Spleen (tissue), 11 donors: ENCODE data around the gene PTPN13. TPM values are rescaled to one million over a fixed set of nuclear protein-coding genes. Genes with fewer than 3 reads are reported as not detected.

Source experiments
- DNase-seq: peaks from one replicate; pipeline ENCODE4 v3.0.0-alpha.2; 2020
- H3K27ac ChIP-seq, 8 donors: fragments of 200-600 bp; sonication (generic) in 7 of 8; 1 replicate in 4 of 8; 2 replicates in 4 of 8; pipeline versions ENCODE4 v1.5.0 to v1.8.0; 2016 to 2021; ENCODE audit warnings: inconsistent platforms in 4 of 8, mild to moderate bottlenecking in 4 of 8, moderate library complexity in 1 of 8
- H3K27me3 ChIP-seq, 7 donors: fragments of 200-600 bp; sonication (generic) in 6 of 7; replicated peaks in 1 of 7; 1 replicate in 4 of 7; 2 replicates in 3 of 7; pipeline versions ENCODE4 v1.5.0 to v1.8.0; 2016 to 2021; ENCODE audit warnings: inconsistent platforms in 3 of 7, mild to moderate bottlenecking in 1 of 7
- H3K36me3 ChIP-seq, 6 donors: fragments of 200-600 bp; sonication (generic) in 5 of 6; 1 replicate in 4 of 6; 2 replicates in 2 of 6; pipeline versions ENCODE4 v1.5.0 to v1.8.0; 2016 to 2021; ENCODE audit warnings: inconsistent platforms in 2 of 6
- H3K4me1 ChIP-seq, 6 donors: fragments of 200-600 bp; sonication (generic) in 5 of 6; 1 replicate in 3 of 6; 2 replicates in 3 of 6; pipeline versions ENCODE4 v1.5.0 to v1.8.0; 2016 to 2021; ENCODE audit warnings: inconsistent platforms in 3 of 6
- H3K4me3 ChIP-seq, 8 donors: fragments of 200-600 bp; sonication (generic) in 7 of 8; 1 replicate in 4 of 8; 2 replicates in 4 of 8; pipeline versions ENCODE4 v1.5.0 to v1.8.0; 2016 to 2021; ENCODE audit warnings: inconsistent platforms in 4 of 8, mild to moderate bottlenecking in 4 of 8, moderate library complexity in 2 of 8
- H3K9me3 ChIP-seq, 8 donors: fragments of 200-600 bp; sonication (generic) in 7 of 8; 1 replicate in 4 of 8; 2 replicates in 4 of 8; pipeline versions ENCODE4 v1.5.0 to v1.8.0; 2016 to 2021; ENCODE audit warnings: inconsistent platforms in 4 of 8
- POLR2A ChIP-seq, 3 donors: fragments of 450-650 bp; IDR thresholded peaks; one replicate each; pipeline ENCODE4 v1.5.1; 2017; ENCODE audit warnings: antibody characterized with exemption in 3 of 3, mild to moderate bottlenecking in 1 of 3
- POLR2AphosphoS5 ChIP-seq, 3 donors: sonication (generic); formaldehyde crosslinking; IDR thresholded peaks; one replicate each; pipeline ENCODE4 v1.5.1; 2017; ENCODE audit warnings: antibody characterized with exemption in 3 of 3
- WGBS, 5 donors: extraction: QIAGEN DNeasy Blood & Tissue Kit in 3 of 5; methylation state at CpG; one replicate each; pipeline versions ENCODE4 v1.1.5 to v1.1.7; 2013 to 2018; 5-methylcytosine and 5-hydroxymethylcytosine counted together
- intact Hi-C: fragments of 100-400 bp; cut with DNase I; formaldehyde crosslinking; loops from one replicate; pipeline ENCODE4 v1.15.0; 2023; ENCODE audit warnings: low total_unique reads
- polyA plus RNA-seq, 3 donors: library from polyadenylated mRNA; stranded (reverse); fragments of 200-250 nt; gene quantifications; one replicate each; pipeline ENCODE4 v1.2.1, GENCODE V29; 2013
- total RNA-seq, 7 donors: library from RNA; depleted of rRNA in 3 of 7; stranded (reverse); fragments of >200 nt in 3 of 7; fragmentation: NEBNext Ultra II Directional in 4 of 7; extraction: Animal tissue kit (Norgen Biotek cat#: 25700) in 4 of 7; gene quantifications; one replicate each; pipeline versions ENCODE4 v1.1.0 to v1.2.1, GENCODE V29; 2016 to 2021
- TF ChIP-seq, protein P1 (sequence below), 11 experiments: fragments of 200-600 bp in 7 of 11; fragments of 450-650 bp in 4 of 11; sonication (generic) in 4 of 11; IDR thresholded peaks in 8 of 11; conservative IDR thresholded peaks in 3 of 11; 1 replicate in 7 of 11; 2 replicates in 4 of 11; pipeline versions ENCODE4 v1.4.0 to v1.8.0; 2016 to 2021; ENCODE audit warnings: antibody characterized with exemption in 11 of 11, inconsistent platforms in 4 of 11, mild to moderate bottlenecking in 1 of 11
- donor health status: healthy with polysubstance abuse.
- donor health status: DM: no; HTN: no; CAD: no; lungs with moderate emphysema.
- donor health status: DM: no; HTN: no; CAD: no.
- donor health status: Bipolar disorder and iron deficiency.
- donor health status: healthy.
- donor health status: DM: no; HTN: no; CAD: no.
- donor health status: DM: yes; HTN: yes; CAD: no.

Gene PTPN13
- total and polyA plus RNA-seq, 10 donors, result 0.57 to 20.1 (median 10.5) TPM

DNA sequence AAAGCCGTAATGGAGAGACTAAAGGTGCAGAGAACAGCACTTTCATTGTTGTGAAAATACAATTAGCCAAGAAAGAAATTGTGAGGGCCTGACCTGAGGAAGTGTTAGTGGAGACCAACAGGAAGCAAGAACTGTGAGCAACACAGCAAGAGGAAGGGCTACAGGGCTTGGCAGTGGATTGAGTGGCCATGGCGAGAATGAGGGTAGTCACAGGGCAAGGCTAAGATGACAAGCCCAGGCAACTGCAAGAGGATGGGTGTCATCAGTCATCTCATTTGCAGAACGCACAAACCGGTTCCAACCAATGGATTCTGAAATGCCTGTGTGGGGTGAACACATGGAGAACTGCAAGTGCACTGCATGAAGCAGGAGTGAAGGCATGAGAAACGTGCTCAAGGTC, 251.5 kb downstream of the PTPN13 start:
- Histone ChIP-seq H3K36me3 (no peaks in the 10 kb centered on the region), H3K27me3 (no peaks in the 10 kb centered on the region), H3K4me1 (no peaks in the 10 kb centered on the region), H3K27ac (peak overlapping the region in 7 of 8 donors; percentile 22 to 78 (median 46)), H3K9me3 (no peaks in the 10 kb centered on the region), H3K4me3 (no peak overlapping the region)
- intact Hi-C loops, result no loop called here
- TF ChIP-seq POLR2A (IDR thresholded peaks at IDR 0.05), result no peak
- TF ChIP-seq POLR2AphosphoS5 (IDR thresholded peaks at IDR 0.05), result peak in 2 of 3 donors; percentile 58 to 72
- no peak for DNase-seq
- WGBS, 5 donors, result 55 to 76% (median 73%) methylated on average over 5 of the region's 5 CpGs

DNA sequence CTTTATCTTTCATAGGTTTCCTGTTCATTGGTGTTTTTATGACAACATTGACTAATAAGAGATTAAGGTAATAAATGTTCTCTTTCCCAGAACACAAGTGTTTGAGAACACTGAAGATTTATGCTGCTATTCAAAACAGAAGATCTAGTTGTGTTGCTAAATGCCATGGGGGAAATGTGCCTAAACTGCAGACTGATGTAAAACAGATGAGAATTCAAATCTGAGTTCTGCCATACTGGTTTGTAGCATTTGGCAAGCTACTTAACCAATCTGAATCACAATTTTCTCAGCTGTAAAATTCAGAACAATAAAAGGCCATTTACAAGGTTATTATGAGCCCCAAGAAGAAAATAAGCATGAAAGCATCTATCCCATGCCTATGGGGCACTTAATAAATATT, 252.8 kb downstream of the PTPN13 start:
- no peaks in the 10 kb centered on the region for H3K4me1 ChIP-seq
- TF ChIP-seq POLR2A (IDR thresholded peaks at IDR 0.05), result no peak
- H3K36me3 ChIP-seq, result no peaks in the 10 kb centered on the region
- H3K4me3 ChIP-seq, result no peak overlapping the region
- H3K9me3 ChIP-seq, result no peaks in the 10 kb centered on the region
- H3K27ac ChIP-seq, result peak overlapping the region in 6 of 8 donors; percentile 10 to 78 (median 49)
- no peak for DNase-seq
- no peaks in the 10 kb centered on the region for H3K27me3 ChIP-seq
- intact Hi-C loops, result no loop called here

DNA sequence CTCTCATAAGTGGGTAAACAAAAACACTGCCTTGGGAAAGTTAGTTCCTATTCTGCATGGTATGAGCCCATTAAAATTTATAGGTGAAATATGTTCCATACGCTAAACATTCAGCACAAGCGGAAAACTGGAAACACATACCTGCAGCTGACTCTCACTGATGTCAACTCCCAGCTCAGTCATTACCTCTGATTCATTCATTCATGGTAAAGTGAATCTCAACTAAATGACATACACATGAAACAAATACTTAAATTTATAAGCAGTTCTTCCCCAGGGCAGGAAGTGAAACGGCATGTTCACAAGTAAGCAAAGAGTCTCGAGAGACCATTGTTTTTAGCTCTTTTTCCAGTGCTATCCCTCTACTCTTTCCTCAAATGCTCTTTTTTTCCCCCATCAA, 253.5 kb downstream of the PTPN13 start:
- Histone ChIP-seq H3K9me3 (no peaks in the 10 kb centered on the region), H3K4me1 (no peaks in the 10 kb centered on the region), H3K4me3 (no peak overlapping the region), H3K36me3 (no peaks in the 10 kb centered on the region), H3K27ac (peak overlapping the region in 3 of 8 donors; percentile 50 to 78 (median 56)), H3K27me3 (no peaks in the 10 kb centered on the region)
- WGBS, 5 donors, result 70 to 83% (median 81%) methylated on average over 4 of the region's 4 CpGs
- DNase-seq, result no peak
- intact Hi-C loops, result no loop called here
- TF ChIP-seq, protein P1, sequence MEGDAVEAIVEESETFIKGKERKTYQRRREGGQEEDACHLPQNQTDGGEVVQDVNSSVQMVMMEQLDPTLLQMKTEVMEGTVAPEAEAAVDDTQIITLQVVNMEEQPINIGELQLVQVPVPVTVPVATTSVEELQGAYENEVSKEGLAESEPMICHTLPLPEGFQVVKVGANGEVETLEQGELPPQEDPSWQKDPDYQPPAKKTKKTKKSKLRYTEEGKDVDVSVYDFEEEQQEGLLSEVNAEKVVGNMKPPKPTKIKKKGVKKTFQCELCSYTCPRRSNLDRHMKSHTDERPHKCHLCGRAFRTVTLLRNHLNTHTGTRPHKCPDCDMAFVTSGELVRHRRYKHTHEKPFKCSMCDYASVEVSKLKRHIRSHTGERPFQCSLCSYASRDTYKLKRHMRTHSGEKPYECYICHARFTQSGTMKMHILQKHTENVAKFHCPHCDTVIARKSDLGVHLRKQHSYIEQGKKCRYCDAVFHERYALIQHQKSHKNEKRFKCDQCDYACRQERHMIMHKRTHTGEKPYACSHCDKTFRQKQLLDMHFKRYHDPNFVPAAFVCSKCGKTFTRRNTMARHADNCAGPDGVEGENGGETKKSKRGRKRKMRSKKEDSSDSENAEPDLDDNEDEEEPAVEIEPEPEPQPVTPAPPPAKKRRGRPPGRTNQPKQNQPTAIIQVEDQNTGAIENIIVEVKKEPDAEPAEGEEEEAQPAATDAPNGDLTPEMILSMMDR (IDR thresholded peaks at IDR 0.05 in 8 of 11, conservative IDR thresholded peaks at IDR 0.05 in 3 of 11), result no peak
- TF ChIP-seq POLR2AphosphoS5 (IDR thresholded peaks at IDR 0.05) (no peak), POLR2A (IDR thresholded peaks at IDR 0.05) (no peak)

DNA sequence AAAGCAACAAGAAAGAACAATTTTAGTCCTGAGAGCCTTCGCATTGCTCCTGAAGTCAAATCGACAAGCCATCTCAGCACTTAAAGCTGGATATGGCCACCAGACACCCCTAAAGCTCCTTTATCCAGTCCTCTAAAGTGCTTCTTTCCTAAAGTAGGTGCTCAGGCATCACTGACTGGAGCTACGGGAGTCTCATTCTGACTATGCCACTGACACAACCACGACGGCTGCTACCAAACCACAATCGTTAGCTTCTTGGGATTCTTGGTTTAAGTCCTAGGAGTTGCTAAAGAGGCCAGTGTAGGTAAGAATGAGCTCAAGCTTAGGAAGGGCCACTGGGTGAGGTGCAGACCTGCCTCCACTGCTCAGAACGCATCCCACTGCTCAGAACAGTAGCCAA, 254.0 kb downstream of the PTPN13 start:
- 75 to 79% (median 76%) methylated on average over 7 of the region's 7 CpGs for WGBS, 5 donors
- intact Hi-C loops, result no loop called here
- Histone ChIP-seq H3K36me3 (no peaks in the 10 kb centered on the region), H3K27me3 (no peaks in the 10 kb centered on the region), H3K4me1 (no peaks in the 10 kb centered on the region), H3K4me3 (no peak overlapping the region), H3K27ac (no peak overlapping the region), H3K9me3 (no peaks in the 10 kb centered on the region)
- TF ChIP-seq POLR2A (IDR thresholded peaks at IDR 0.05) (no peak), POLR2AphosphoS5 (IDR thresholded peaks at IDR 0.05) (no peak)
- TF ChIP-seq, protein P1 (IDR thresholded peaks at IDR 0.05 in 8 of 11, conservative IDR thresholded peaks at IDR 0.05 in 3 of 11), result no peak
- no peak for DNase-seq

DNA sequence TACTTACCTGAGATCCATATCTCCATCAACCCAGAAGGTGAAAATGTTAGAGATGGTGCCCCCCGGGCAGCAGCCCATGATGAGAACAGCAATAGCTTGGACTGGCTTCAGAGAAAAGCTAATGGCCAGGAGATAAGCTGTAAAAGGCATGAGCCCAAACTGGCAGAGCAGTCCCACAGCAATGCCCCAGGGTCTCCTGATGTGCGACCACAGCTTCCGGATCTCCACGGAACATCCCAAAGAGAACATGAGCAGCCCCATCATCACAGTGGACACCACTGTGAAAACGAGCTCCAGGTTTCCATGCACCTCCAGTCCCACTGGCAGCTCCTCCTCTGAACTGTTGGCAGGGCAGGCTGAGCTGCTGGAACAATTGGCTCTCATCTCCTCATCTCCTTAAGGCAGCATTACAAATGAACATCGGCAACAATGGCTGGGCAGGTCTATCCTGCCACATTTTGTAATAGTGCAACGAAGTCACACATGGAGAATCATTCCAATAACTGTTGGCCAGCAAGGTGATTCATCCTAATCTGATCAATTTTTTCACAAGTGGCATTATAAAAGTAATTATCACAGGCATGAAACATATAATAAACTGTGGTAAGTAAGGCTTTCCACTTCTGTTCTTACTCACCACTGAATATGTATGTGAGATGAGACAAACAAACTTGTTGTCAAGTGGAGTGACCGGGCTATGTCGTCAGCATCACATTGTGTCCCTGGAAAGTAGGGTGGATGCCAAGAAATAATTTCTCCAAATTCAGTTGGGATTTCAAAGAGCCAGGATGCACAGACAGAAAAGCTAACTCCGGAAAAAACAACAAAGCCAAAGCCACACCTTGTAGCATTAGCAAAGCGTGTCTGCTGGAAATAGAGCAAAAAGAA, 254.9 kb downstream of the PTPN13 start, which contains the start of gene SLC10A6:
Gene SLC10A6, minus strand, starts transcription at position 653 of the 888 bp plus-strand sequence. Its CDS starts 269 bp downstream, at position 384.
- Histone ChIP-seq H3K27ac (peak within 1 kb of the TSS in 1 of 8 donors; percentile 12), H3K9me3 (no peaks in the 10 kb centered on the region), H3K4me1 (no peaks in the 10 kb centered on the region), H3K36me3 (no peaks in the 10 kb centered on the region), H3K27me3 (no peaks in the 10 kb centered on the region), H3K4me3 (no peak within 1 kb of the TSS)
- 80 to 86% (median 83%) methylated on average over 11 of the region's 11 CpGs for WGBS, 5 donors
- TF ChIP-seq POLR2A (IDR thresholded peaks at IDR 0.05) (no peak), POLR2AphosphoS5 (IDR thresholded peaks at IDR 0.05) (peak in 1 of 3 donors; percentile 29)
- intact Hi-C loops, result no loop called here
- no peak for DNase-seq
